Type B pancreatic cell (in vitro differentiated cells): ENCODE data around the gene BIN1. TPM values are rescaled to one million over a fixed set of nuclear protein-coding genes. Genes with fewer than 3 reads are reported as not detected.

Source experiments
- DNase-seq: peaks from one replicate; pipeline ENCODE4 v3.0.0; 2021; ENCODE audit warnings: mixed read lengths; ENCODE audit not compliant: unreplicated experiment; ENCODE audit errors: extremely low spot score
- H3K27ac Mint-ChIP-seq: 2 replicates; pipeline ENCODE4 v1.8.0; 2021; ENCODE audit warnings: mild to moderate bottlenecking, mixed read lengths
- H3K27me3 Mint-ChIP-seq: 2 replicates; pipeline ENCODE4 v1.8.0; 2021; ENCODE audit warnings: mixed read lengths
- H3K36me3 Mint-ChIP-seq: 2 replicates; pipeline ENCODE4 v1.8.0; 2021; ENCODE audit warnings: mixed read lengths
- H3K4me1 Mint-ChIP-seq: one replicate; pipeline ENCODE4 v1.8.0; 2021; ENCODE audit warnings: mixed read lengths; ENCODE audit not compliant: unreplicated experiment
- H3K4me3 Mint-ChIP-seq: 2 replicates; pipeline ENCODE4 v1.8.0; 2021; ENCODE audit warnings: mild to moderate bottlenecking, mixed read lengths
- H3K9me3 Mint-ChIP-seq: 2 replicates; pipeline ENCODE4 v1.8.0; 2021; ENCODE audit warnings: mixed read lengths
- total RNA-seq: library from RNA; stranded (reverse); gene quantifications from 2 replicates; pipeline ENCODE4 v1.2.1, GENCODE V29; 2021; ENCODE audit warnings: low replicate concordance
- TF ChIP-seq, protein P1 (sequence below): fragments of 200-600 bp; sonication (generic); conservative IDR thresholded peaks from 2 replicates; pipeline ENCODE4 v1.5.0; 2021; ENCODE audit warnings: antibody characterized with exemption, mild to moderate bottlenecking

BIN1 gene
- total RNA-seq, 1 donor from 2014 or later = 63.4 TPM

DNA sequence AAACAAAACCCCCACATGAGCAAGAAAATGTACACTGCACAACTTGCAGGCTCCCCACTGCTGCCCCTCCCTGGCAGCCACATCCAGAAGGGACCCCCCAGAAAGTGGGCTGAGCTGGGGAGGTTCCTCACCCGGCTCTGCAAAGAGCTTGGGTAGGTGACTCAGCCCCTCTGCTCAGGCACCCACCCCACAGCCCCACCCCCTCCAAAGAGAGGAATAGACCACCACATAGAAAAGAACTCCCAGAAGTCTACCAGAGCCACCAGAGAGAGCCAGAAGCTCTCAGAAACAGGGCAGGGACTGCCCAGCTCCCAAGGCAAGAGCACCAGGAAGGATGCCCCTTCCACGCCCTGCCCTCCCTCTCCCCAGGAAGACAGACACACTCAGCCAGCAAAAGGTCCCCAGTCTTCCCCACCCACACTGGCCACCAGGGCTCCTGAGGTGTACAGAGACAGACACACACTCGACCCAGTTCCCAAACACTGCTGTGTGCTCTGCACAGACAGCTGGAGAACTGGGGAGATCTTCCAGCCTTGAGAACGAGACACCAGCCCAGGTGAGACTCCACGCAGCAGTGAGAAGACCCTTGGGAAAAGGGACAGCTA is 28.2 kb downstream of the BIN1 start:
- H3K4me3 Mint-ChIP-seq = no peak overlapping the region
- peaks cover 4% of the 10 kb centered on the region for H3K36me3 Mint-ChIP-seq
- peaks cover 26% of the 10 kb centered on the region for H3K4me1 Mint-ChIP-seq
- no peak overlapping the region for H3K27ac Mint-ChIP-seq
- H3K27me3 Mint-ChIP-seq = no peaks in the 10 kb centered on the region
- DNase-seq = no peak
- TF ChIP-seq, protein P1, sequence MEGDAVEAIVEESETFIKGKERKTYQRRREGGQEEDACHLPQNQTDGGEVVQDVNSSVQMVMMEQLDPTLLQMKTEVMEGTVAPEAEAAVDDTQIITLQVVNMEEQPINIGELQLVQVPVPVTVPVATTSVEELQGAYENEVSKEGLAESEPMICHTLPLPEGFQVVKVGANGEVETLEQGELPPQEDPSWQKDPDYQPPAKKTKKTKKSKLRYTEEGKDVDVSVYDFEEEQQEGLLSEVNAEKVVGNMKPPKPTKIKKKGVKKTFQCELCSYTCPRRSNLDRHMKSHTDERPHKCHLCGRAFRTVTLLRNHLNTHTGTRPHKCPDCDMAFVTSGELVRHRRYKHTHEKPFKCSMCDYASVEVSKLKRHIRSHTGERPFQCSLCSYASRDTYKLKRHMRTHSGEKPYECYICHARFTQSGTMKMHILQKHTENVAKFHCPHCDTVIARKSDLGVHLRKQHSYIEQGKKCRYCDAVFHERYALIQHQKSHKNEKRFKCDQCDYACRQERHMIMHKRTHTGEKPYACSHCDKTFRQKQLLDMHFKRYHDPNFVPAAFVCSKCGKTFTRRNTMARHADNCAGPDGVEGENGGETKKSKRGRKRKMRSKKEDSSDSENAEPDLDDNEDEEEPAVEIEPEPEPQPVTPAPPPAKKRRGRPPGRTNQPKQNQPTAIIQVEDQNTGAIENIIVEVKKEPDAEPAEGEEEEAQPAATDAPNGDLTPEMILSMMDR = no peak
- no peaks in the 10 kb centered on the region for H3K9me3 Mint-ChIP-seq

DNA sequence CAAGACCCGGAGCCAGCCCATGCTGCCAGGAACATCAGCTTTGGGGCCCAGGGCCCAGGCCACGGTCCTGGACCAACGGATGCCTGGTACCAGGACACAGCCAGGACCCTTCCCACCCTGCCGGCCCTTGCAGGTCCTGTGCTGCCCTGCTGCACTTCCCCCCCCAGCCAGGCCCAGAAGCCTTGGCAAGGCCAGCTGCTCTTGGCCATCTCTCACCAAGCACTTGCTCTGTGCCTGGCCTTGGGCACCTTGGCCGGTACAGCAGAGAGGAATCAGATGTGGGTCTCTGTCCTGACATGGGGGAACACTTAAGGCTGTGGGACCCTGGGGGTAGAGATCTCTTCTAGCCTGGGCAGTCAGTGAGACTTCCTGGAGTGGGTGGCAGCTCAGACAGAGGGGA is 28.9 kb downstream of the BIN1 start:
- Mint-ChIP-seq H3K4me1 (peaks cover 23% of the 10 kb centered on the region), H3K36me3 (peaks cover under 1% of the 10 kb centered on the region), H3K9me3 (no peaks in the 10 kb centered on the region), H3K27ac (no peak overlapping the region), H3K27me3 (no peaks in the 10 kb centered on the region), H3K4me3 (no peak overlapping the region)
- TF ChIP-seq, protein P1 = no peak
- DNase-seq = no peak

DNA sequence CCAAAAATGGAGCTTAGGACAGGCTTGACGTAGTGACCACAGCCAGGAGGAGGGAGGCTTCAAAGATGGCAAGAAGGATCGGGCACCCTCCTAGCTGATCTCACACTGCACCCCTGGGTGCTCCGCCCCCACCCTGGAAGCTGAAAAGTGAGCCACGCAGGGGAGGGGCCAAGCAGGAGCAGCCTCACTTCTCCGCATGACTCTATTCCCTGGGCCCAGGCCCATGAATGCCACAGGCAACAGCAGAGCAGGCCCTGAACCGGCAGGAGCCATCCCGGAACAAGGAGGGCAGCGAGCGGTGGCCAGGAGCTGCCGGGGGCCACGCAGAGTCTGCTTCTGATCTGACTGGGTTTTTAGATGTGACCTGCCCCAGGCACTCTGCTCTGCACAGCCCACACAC is 30.0 kb downstream of the BIN1 start:
- H3K4me1 Mint-ChIP-seq = peaks cover 25% of the 10 kb centered on the region
- no peak overlapping the region for H3K27ac Mint-ChIP-seq
- TF ChIP-seq, protein P1 = no peak
- H3K9me3 Mint-ChIP-seq = no peaks in the 10 kb centered on the region
- no peak for DNase-seq
- no peak overlapping the region for H3K4me3 Mint-ChIP-seq
- H3K27me3 Mint-ChIP-seq = no peaks in the 10 kb centered on the region
- H3K36me3 Mint-ChIP-seq = no peaks in the 10 kb centered on the region

GRCh38 chr2:127076290-127076689 is 30.7 kb downstream of the BIN1 start:
- Mint-ChIP-seq H3K4me3 (no peak overlapping the region), H3K4me1 (peaks cover 25% of the 10 kb centered on the region), H3K9me3 (no peaks in the 10 kb centered on the region), H3K36me3 (no peaks in the 10 kb centered on the region), H3K27me3 (no peaks in the 10 kb centered on the region), H3K27ac (no peak overlapping the region)
- TF ChIP-seq, protein P1 = no peak
- DNase-seq = no peak

DNA sequence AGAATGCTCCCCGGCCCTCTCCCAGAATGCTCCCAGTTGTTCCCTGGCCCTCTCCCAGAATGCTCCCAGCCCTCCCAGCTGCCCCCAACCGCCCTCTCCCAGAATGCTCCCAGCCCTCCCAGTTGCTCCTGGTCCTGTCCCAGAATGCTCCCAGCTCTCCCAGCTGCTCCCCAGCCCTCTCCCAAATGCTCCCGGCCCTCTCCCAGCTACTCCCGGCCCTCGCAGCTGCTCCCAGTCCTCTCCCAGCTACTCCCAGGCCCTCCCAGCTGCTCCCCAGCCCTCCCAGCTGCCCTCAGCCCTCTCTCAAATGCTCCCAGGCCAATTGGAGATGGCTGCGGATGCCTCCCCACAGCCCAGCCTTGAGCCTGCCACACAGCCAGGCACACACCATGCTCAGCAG is 31.1 kb downstream of the BIN1 start:
- TF ChIP-seq, protein P1 = no peak
- H3K9me3 Mint-ChIP-seq = no peaks in the 10 kb centered on the region
- no peak for DNase-seq
- no peaks in the 10 kb centered on the region for H3K36me3 Mint-ChIP-seq
- H3K4me1 Mint-ChIP-seq = peaks cover 25% of the 10 kb centered on the region
- no peak overlapping the region for H3K4me3 Mint-ChIP-seq
- no peak overlapping the region for H3K27ac Mint-ChIP-seq
- H3K27me3 Mint-ChIP-seq = no peaks in the 10 kb centered on the region

GRCh38 chr2:127074936-127075335 is 32.0 kb downstream of the BIN1 start:
- Mint-ChIP-seq H3K27ac (no peak overlapping the region), H3K9me3 (no peaks in the 10 kb centered on the region), H3K27me3 (no peaks in the 10 kb centered on the region), H3K4me1 (peaks cover 20% of the 10 kb centered on the region), H3K36me3 (no peaks in the 10 kb centered on the region), H3K4me3 (no peak overlapping the region)
- no peak for DNase-seq
- TF ChIP-seq, protein P1 = no peak
